OCI-LY3 (cell line): ENCODE measurements around the gene SERPINB3.
"Not testable (repeated sequence)": the region's sequence is repeated elsewhere in the genome, so short reads cannot be mapped to it uniquely, and the experiment has no call there.

Experiments
- H2AFZ ChIP-seq: fragments of 200-600, 300-600 bp; shearing (Covaris generic); 2 replicates; pipeline ENCODE4 v1.6.0; 2014; ENCODE audit warnings: antibody characterized with exemption, low read depth, low read length
- H3K27ac ChIP-seq: fragments of 200-600, 300-600 bp; sonication (generic); 2 replicates; pipeline ENCODE4 v1.5.1; 2014; ENCODE audit warnings: mild to moderate bottlenecking, low read length, moderate library complexity, mixed read lengths
- H3K27me3 ChIP-seq: fragments of 200-600, 300-600 bp; sonication (generic); 2 replicates; pipeline ENCODE4 v1.6.1; 2014; ENCODE audit warnings: low read depth, low read length, mixed read lengths
- H3K36me3 ChIP-seq: fragments of 200-600, 300-600 bp; sonication (generic); replicated peaks from 2 replicates; pipeline ENCODE3; 2014; ENCODE audit warnings: low read depth, low read length, mixed read lengths
- H3K4me1 ChIP-seq: fragments of 300-600, 200-600 bp; sonication (generic); 2 replicates; pipeline ENCODE4 v1.6.1; 2014; ENCODE audit warnings: low read length, mixed read lengths
- H3K4me2 ChIP-seq: fragments of 200-600, 300-600 bp; sonication (generic); 2 replicates; pipeline ENCODE4 v1.6.1; 2014; ENCODE audit warnings: low read length, mixed read lengths
- H3K4me3 ChIP-seq: fragments of 300-600, 200-600 bp; sonication (generic); 2 replicates; pipeline ENCODE4 v1.5.1; 2014; ENCODE audit warnings: antibody characterized with exemption, mild to moderate bottlenecking, low read length, moderate library complexity
- H3K79me2 ChIP-seq: fragments of 300-600, 200-600 bp; shearing (Covaris generic); 2 replicates; pipeline ENCODE4 v1.6.1; 2014; ENCODE audit warnings: mild to moderate bottlenecking, low read length, mixed read lengths
- H3K9ac ChIP-seq: fragments of 300-600, 200-600 bp; shearing (Covaris generic); 2 replicates; pipeline ENCODE4 v1.6.0; 2014; ENCODE audit warnings: mild to moderate bottlenecking, low read length, moderate library complexity
- H3K9me3 ChIP-seq: fragments of 200-600, 300-600 bp; shearing (Covaris generic); 2 replicates; pipeline ENCODE4 v1.6.1; 2014; ENCODE audit warnings: low read length, mixed read lengths; ENCODE audit not compliant: insufficient read depth
- H4K20me1 ChIP-seq: fragments of 200-600, 300-600 bp; sonication (generic); 2 replicates; pipeline ENCODE4 v1.6.1; 2016; ENCODE audit warnings: low read length, mixed read lengths; ENCODE audit not compliant: insufficient read depth
- CTCF ChIP-seq: fragments of 200-600, 300-600 bp; sonication (generic); IDR thresholded peaks from 2 replicates; pipeline ENCODE4 v1.5.1; 2014; ENCODE audit warnings: antibody characterized with exemption, low read length, low read depth
- EZH2phosphoT487 ChIP-seq: fragments of 200-600 bp; shearing (Covaris generic); IDR thresholded peaks from 2 replicates; pipeline ENCODE4 v1.6.1; 2018; ENCODE audit warnings: antibody characterized with exemption, mixed run types, low read depth

The SERPINB3 gene

GRCh38 chr18:63661750-63662149, at the start of gene SERPINB3:
SERPINB3 (minus strand) TSS chr18:63661893; CDS start chr18:63661216, 677 bp downstream.
- H3K4me1 ChIP-seq, H3K4me3 ChIP-seq, H4K20me1 ChIP-seq, H3K79me2 ChIP-seq, H3K9me3 ChIP-seq, H3K36me3 ChIP-seq, H3K27ac ChIP-seq, H3K9ac ChIP-seq, H3K27me3 ChIP-seq, H2AFZ ChIP-seq, H3K4me2 ChIP-seq: not testable (repeated sequence)

- H3K4me3 ChIP-seq = no peak overlapping the region
- no peak overlapping the region for H2AFZ ChIP-seq
- H3K4me2 ChIP-seq = no peak overlapping the region
- H4K20me1 ChIP-seq = no peaks in the 10 kb centered on the region
- no peaks in the 10 kb centered on the region for H3K9me3 ChIP-seq
- H3K36me3 ChIP-seq = no peaks in the 10 kb centered on the region
- no peak for TF ChIP-seq CTCF
- no peak for TF ChIP-seq EZH2phosphoT487
- H3K27me3 ChIP-seq = peaks cover 13% of the 10 kb centered on the region; the same call in 1 of the 2 replicates
- no peak overlapping the region for H3K9ac ChIP-seq
- H3K79me2 ChIP-seq = no peaks in the 10 kb centered on the region
- no peak overlapping the region for H3K27ac ChIP-seq
- H3K4me1 ChIP-seq = no peaks in the 10 kb centered on the region
These were observed 47.0 kb upstream of the SERPINB3 start for GRCh38 chr18:63708650-63709049.

- no peak for TF ChIP-seq CTCF
- no peak for TF ChIP-seq EZH2phosphoT487
- Histone ChIP-seq H4K20me1 (no peaks in the 10 kb centered on the region), H3K9ac (no peak overlapping the region), H3K4me3 (no peak overlapping the region), H2AFZ (no peak overlapping the region), H3K4me2 (no peak overlapping the region), H3K27ac (no peak overlapping the region), H3K9me3 (no peaks in the 10 kb centered on the region), H3K79me2 (no peaks in the 10 kb centered on the region), H3K4me1 (no peaks in the 10 kb centered on the region), H3K27me3 (peaks cover 19% of the 10 kb centered on the region; the same call in 1 of the 2 replicates), H3K36me3 (no peaks in the 10 kb centered on the region)
These were observed 46.1 kb upstream of the SERPINB3 start for GRCh38 chr18:63707816-63708215.

GRCh38 chr18:63705401-63705800, 43.7 kb upstream of the SERPINB3 start:
- Histone ChIP-seq H2AFZ (no peak overlapping the region), H4K20me1 (no peaks in the 10 kb centered on the region), H3K27ac (no peak overlapping the region), H3K4me1 (no peaks in the 10 kb centered on the region), H3K4me2 (no peak overlapping the region), H3K79me2 (no peaks in the 10 kb centered on the region), H3K9me3 (no peaks in the 10 kb centered on the region), H3K36me3 (no peaks in the 10 kb centered on the region), H3K4me3 (no peak overlapping the region), H3K27me3 (peaks cover 12% of the 10 kb centered on the region; the same call in 1 of the 2 replicates), H3K9ac (no peak overlapping the region)
- TF ChIP-seq CTCF (no peak), EZH2phosphoT487 (no peak)

- Histone ChIP-seq H3K4me3 (no peak within 1 kb of the TSS), H3K4me1 (no peaks in the 10 kb centered on the region), H3K79me2 (no peaks in the 10 kb centered on the region), H3K27ac (no peak within 1 kb of the TSS), H2AFZ (no peak within 1 kb of the TSS), H3K36me3 (no peaks in the 10 kb centered on the region), H4K20me1 (no peaks in the 10 kb centered on the region), H3K9ac (no peak within 1 kb of the TSS), H3K9me3 (no peaks in the 10 kb centered on the region), H3K27me3 (peaks cover 9% of the 10 kb centered on the region; the same call in 1 of the 2 replicates), H3K4me2 (no peak within 1 kb of the TSS)
- TF ChIP-seq EZH2phosphoT487 (no peak), CTCF (no peak)
These were observed 41.0 kb upstream of the SERPINB3 start, which contains the start of gene SERPINB11 for GRCh38 chr18:63702660-63703059. SERPINB11 (plus strand) TSS chr18:63702960; CDS start chr18:63710194, 7,234 bp downstream.
